Inflammatory macrophage treated with lipopolysaccharide for 4 hours (primary cell): Measurements from ENCODE around the gene TOLLIP.
"Not testable (repeated sequence)": the region's sequence is repeated elsewhere in the genome, so short reads cannot be mapped to it uniquely, and the experiment has no call there.

Experiments
- DNase-seq: peaks from one replicate; pipeline ENCODE4 v3.0.0-alpha.2; 2020

Gene TOLLIP

GRCh38 chr11:1309498-1310317, at the start of gene TOLLIP:
Gene TOLLIP, minus strand, starts transcription at chr11:1309632. Its CDS starts 134 bp downstream, at chr11:1309498.
- DNase-seq = peak; percentile 95

GRCh38 chr11:1358931-1359330, 49.5 kb upstream of the TOLLIP start:
- not testable (repeated sequence) for DNase-seq

GRCh38 chr11:1358286-1358685, 48.9 kb upstream of the TOLLIP start:
- DNase-seq = no peak

- no peak for DNase-seq
These were observed 47.1 kb upstream of the TOLLIP start for GRCh38 chr11:1356478-1356960.

- DNase-seq = peak; percentile 6
These were observed 46.6 kb upstream of the TOLLIP start for GRCh38 chr11:1356007-1356435.

- DNase-seq = no peak
These were observed 44.9 kb upstream of the TOLLIP start for GRCh38 chr11:1354125-1354938.

GRCh38 chr11:1353383-1354124, 44.1 kb upstream of the TOLLIP start:
- DNase-seq = no peak

- DNase-seq = no peak
These were observed 43.4 kb upstream of the TOLLIP start for GRCh38 chr11:1352696-1353382.

GRCh38 chr11:1351278-1351937, 42.0 kb upstream of the TOLLIP start:
- DNase-seq = no peak

- DNase-seq = no peak
These were observed 40.8 kb upstream of the TOLLIP start for GRCh38 chr11:1350086-1350725.

GRCh38 chr11:1349327-1350041, 40.1 kb upstream of the TOLLIP start:
- DNase-seq = no peak

GRCh38 chr11:1348796-1349326, 39.4 kb upstream of the TOLLIP start:
- no peak for DNase-seq

GRCh38 chr11:1348146-1348795, 38.8 kb upstream of the TOLLIP start:
- DNase-seq = no peak

- not testable (repeated sequence) for DNase-seq
These were observed 38.1 kb upstream of the TOLLIP start for GRCh38 chr11:1347411-1347999.

GRCh38 chr11:1346669-1347390, 37.4 kb upstream of the TOLLIP start:
- no peak for DNase-seq

GRCh38 chr11:1345737-1346513, 36.5 kb upstream of the TOLLIP start:
- peak; percentile 11 for DNase-seq

- no peak for DNase-seq
These were observed 34.7 kb upstream of the TOLLIP start for GRCh38 chr11:1344056-1344635.
